Measurements from ENCODE around the gene MCTP2.

- TF ChIP-seq CTCF (conservative IDR thresholded peaks at IDR 0.05 in 1 of 2, IDR thresholded peaks at IDR 0.05 in 1 of 2; ENCODE audit: extremely low read depth in 1 of 2, insufficient read depth in 1 of 2, low read depth in 1 of 2, low read length in 2 of 2) (no peak), EZH2 (IDR thresholded peaks at IDR 0.05; ENCODE audit: borderline replicate concordance, low read length) (no peak)
Observed at GRCh38 chr15:94269954-94270353, 38.6 kb downstream of the MCTP2 start.

Data from mammary epithelial cell (primary cell).